HepG2 (cell line): ENCODE measurements around the gene SUSD3. TPM values are rescaled to one million over a fixed set of nuclear protein-coding genes. Genes with fewer than 3 reads are reported as not detected.

Source experiments
- CEBPZ ChIP-seq: IDR thresholded peaks from 2 replicates; pipeline ENCODE4 v1.6.1; 2012; ENCODE audit warnings: low read length, improper control_type of control experiment
- ESRRA ChIP-seq: sonication (generic); formaldehyde crosslinking; IDR thresholded peaks from 2 replicates; pipeline ENCODE4 v1.5.1; 2020; ENCODE audit warnings: mild to moderate bottlenecking, low read depth, missing genetic modification reagents
- FOXO1 ChIP-seq: sonication (generic); formaldehyde crosslinking; IDR thresholded peaks from 2 replicates; pipeline ENCODE4 v1.4.0; 2020; ENCODE audit warnings: missing genetic modification reagents
- GATAD1 ChIP-seq: IDR thresholded peaks from 2 replicates; pipeline ENCODE4 v1.6.1; 2016; ENCODE audit warnings: missing genetic modification reagents, missing compliant biosample characterization
- HIC2 ChIP-seq: sonication (generic); formaldehyde crosslinking; IDR thresholded peaks from 2 replicates; pipeline ENCODE4 v1.9.0; 2022; ENCODE audit warnings: low read depth, missing genetic modification reagents
- ISX ChIP-seq: sonication (generic); formaldehyde crosslinking; conservative IDR thresholded peaks from 2 replicates; pipeline ENCODE4 v1.5.0; 2020; ENCODE audit warnings: missing genetic modification reagents
- KMT2B ChIP-seq: IDR thresholded peaks from 2 replicates; pipeline ENCODE4 v1.6.1; 2016; ENCODE audit warnings: missing genetic modification reagents, missing compliant biosample characterization
- PITX1 ChIP-seq: sonication (generic); formaldehyde crosslinking; IDR thresholded peaks from 2 replicates; pipeline ENCODE4 v1.5.1; 2020; ENCODE audit warnings: mild to moderate bottlenecking, missing genetic modification reagents
- POLR2AphosphoS5 ChIP-seq: IDR thresholded peaks from 2 replicates; pipeline ENCODE4 v1.6.1; 2012; ENCODE audit warnings: low read depth, low read length
- RAD21 ChIP-seq: fragments of 450-650 bp; formaldehyde crosslinking; IDR thresholded peaks from 2 replicates; pipeline ENCODE4 v1.5.0; 2020; ENCODE audit warnings: mild to moderate bottlenecking
- SOX5 ChIP-seq: IDR thresholded peaks from 2 replicates; pipeline ENCODE4 v1.6.1; 2016; ENCODE audit warnings: borderline replicate concordance
- ZBTB21 ChIP-seq: sonication (generic); formaldehyde crosslinking; IDR thresholded peaks from 2 replicates; pipeline ENCODE4 v1.4.0; 2020; ENCODE audit warnings: missing genetic modification reagents
- ZNF234 ChIP-seq: sonication (generic); formaldehyde crosslinking; conservative IDR thresholded peaks from 2 replicates; pipeline ENCODE4 v1.5.1; 2020; ENCODE audit warnings: mild to moderate bottlenecking, missing genetic modification reagents
- ZNF292 ChIP-seq: sonication (generic); formaldehyde crosslinking; IDR thresholded peaks from 2 replicates; pipeline ENCODE4 v1.8.1; 2022; ENCODE audit warnings: mild to moderate bottlenecking, low read depth, missing genetic modification reagents, borderline replicate concordance
- ZNF329 ChIP-seq: sonication (generic); formaldehyde crosslinking; IDR thresholded peaks from 2 replicates; pipeline ENCODE4 v1.9.0; 2021; ENCODE audit warnings: low read depth, mild to moderate bottlenecking, missing genetic modification reagents
- ZNF33A ChIP-seq: sonication (generic); formaldehyde crosslinking; IDR thresholded peaks from 2 replicates; pipeline ENCODE4 v1.5.1; 2020; ENCODE audit warnings: missing genetic modification reagents, mild to moderate bottlenecking, moderate library complexity, borderline replicate concordance
- ZNF441 ChIP-seq: sonication (generic); formaldehyde crosslinking; IDR thresholded peaks from 2 replicates; pipeline ENCODE4 v1.7.0; 2021; ENCODE audit warnings: missing genetic modification reagents, borderline replicate concordance
- ZNF543 ChIP-seq: sonication (generic); formaldehyde crosslinking; IDR thresholded peaks from 2 replicates; pipeline ENCODE4 v1.4.0; 2020; ENCODE audit warnings: mild to moderate bottlenecking, missing genetic modification reagents
- ZNF569 ChIP-seq: sonication (generic); formaldehyde crosslinking; IDR thresholded peaks from 2 replicates; pipeline ENCODE4 v1.5.0; 2020; ENCODE audit warnings: mild to moderate bottlenecking, missing genetic modification reagents, moderate library complexity, borderline replicate concordance
- ZNF577 ChIP-seq: sonication (generic); formaldehyde crosslinking; IDR thresholded peaks from 2 replicates; pipeline ENCODE4 v1.4.0; 2020; ENCODE audit warnings: mild to moderate bottlenecking, low read depth, missing genetic modification reagents, borderline replicate concordance
- ZNF580 ChIP-seq: IDR thresholded peaks from 2 replicates; pipeline ENCODE4 v1.6.1; 2016; ENCODE audit warnings: low read depth, borderline replicate concordance
- ZNF598 ChIP-seq: sonication (generic); formaldehyde crosslinking; IDR thresholded peaks from 2 replicates; pipeline ENCODE4 v1.5.1; 2020; ENCODE audit warnings: mild to moderate bottlenecking, missing genetic modification reagents, borderline replicate concordance
- ZNF761 ChIP-seq: sonication (generic); formaldehyde crosslinking; conservative IDR thresholded peaks from 2 replicates; pipeline ENCODE4 v1.4.0; 2020; ENCODE audit warnings: mild to moderate bottlenecking, missing genetic modification reagents
- ZNF792 ChIP-seq: IDR thresholded peaks from 2 replicates; pipeline ENCODE4 v1.6.1; 2016
- ZSCAN30 ChIP-seq: sonication (generic); formaldehyde crosslinking; IDR thresholded peaks from 2 replicates; pipeline ENCODE4 v1.5.0; 2020; ENCODE audit warnings: mild to moderate bottlenecking, missing genetic modification reagents
- polyA plus RNA-seq, 8 experiments: library from polyadenylated mRNA; depleted of rRNA in 3 of 8; stranded (reverse) in 7 of 8; unstranded in 1 of 8; fragments of >200 nt; fragmentation: Illumina TruSeq in 4 of 8; extraction: Trizol in 4 of 8; gene quantifications; 2 replicates each; pipeline versions ENCODE4 v1.2.1 to v1.2.3, GENCODE V29; 2011 to 2016; ENCODE audit warnings: low read depth in 4 of 8, missing spikeins in 1 of 8, mixed read lengths in 1 of 8; ENCODE audit not compliant: insufficient read depth in 1 of 8
- total RNA-seq, 5 experiments: library from RNA; depleted of rRNA; stranded (reverse); fragments of >200 nt; fragmentation: Illumina TruSeq; extraction: Trizol; gene quantifications; 2 replicates each; pipeline ENCODE4 v1.2.3, GENCODE V29; 2016; ENCODE audit warnings: low read depth in 1 of 5

Gene SUSD3
- total and polyA plus RNA-seq, 2 of the 13 experiments (the other 11 are each of a cell fraction or from before 2014, with no cell fraction given): 7.0 to 9.1 TPM

GRCh38 chr9:93116072-93116961 is 57.8 kb downstream of the SUSD3 start (continued):
- TF ChIP-seq ZSCAN30 (CRISPR knock-in tag): no peak
- TF ChIP-seq ZNF598: peak; percentile 59; the same call in 1 of the 2 replicates
- peak; percentile 81 for TF ChIP-seq FOXO1 (CRISPR knock-in tag)
- TF ChIP-seq ZNF292 (CRISPR knock-in tag): peak; percentile 46; the same call in 1 of the 2 replicates
- 0 out of 2 replicates have a peak, but pooled peaks have one; percentile 40 for TF ChIP-seq HIC2 (CRISPR knock-in tag)
- TF ChIP-seq ZBTB21: 0 out of 2 replicates have a peak, but pooled peaks have one; percentile 40
- TF ChIP-seq RAD21 (CRISPR knock-in tag): peak; percentile 37; the same call in 1 of the 2 replicates
- peak; percentile 73; the same call in 1 of the 2 replicates for TF ChIP-seq ESRRA (CRISPR knock-in tag)
- TF ChIP-seq CEBPZ: no peak
- TF ChIP-seq ZNF569 (CRISPR knock-in tag): no peak
- no peak for TF ChIP-seq ISX (CRISPR knock-in tag)
- peak; percentile 38; the same call in 1 of the 2 replicates for TF ChIP-seq POLR2AphosphoS5
- TF ChIP-seq KMT2B (CRISPR knock-in tag): 0 out of 2 replicates have a peak, but pooled peaks have one; percentile 32
- TF ChIP-seq ZNF761 (CRISPR knock-in tag): 0 out of 2 replicates have a peak, but pooled peaks have one; percentile 33
- TF ChIP-seq ZNF33A (CRISPR knock-in tag): no peak
- TF ChIP-seq ZNF577 (CRISPR knock-in tag): no peak
- peak; percentile 74; the same call in 1 of the 2 replicates for TF ChIP-seq ZNF792 (CRISPR knock-in tag)
- no peak for TF ChIP-seq ZNF329 (CRISPR knock-in tag)
- TF ChIP-seq PITX1 (CRISPR knock-in tag): peak; percentile 47; the same call in 1 of the 2 replicates
- peak; percentile 27; the same call in 1 of the 2 replicates for TF ChIP-seq GATAD1 (CRISPR knock-in tag)
- TF ChIP-seq SOX5 (CRISPR knock-in tag): peak; percentile 57; the same call in 1 of the 2 replicates
- TF ChIP-seq ZNF543 (CRISPR knock-in tag): 0 out of 2 replicates have a peak, but pooled peaks have one; percentile 47
- TF ChIP-seq ZNF441 (CRISPR knock-in tag): 0 out of 2 replicates have a peak, but pooled peaks have one; percentile 18
- no peak for TF ChIP-seq ZNF234 (CRISPR knock-in tag)
- no peak for TF ChIP-seq ZNF580 (CRISPR knock-in tag)
